Effector CD8-positive, alpha-beta T cell (primary cell): Measurements from ENCODE around the gene ADARB2.

Source experiments
- DNase-seq: peaks from one replicate; lab custom pipeline; 2025; lab: John Stamatoyannopoulos, UW

ADARB2 gene

GRCh38 chr10:1320739-1321320 is 416.5 kb downstream of the ADARB2 start:
- DNase-seq = no peak

GRCh38 chr10:1316809-1317143 is 420.5 kb downstream of the ADARB2 start:
- DNase-seq = no peak

- no peak for DNase-seq
Measured at GRCh38 chr10:1316121-1316808, 421.1 kb downstream of the ADARB2 start.

- DNase-seq = no peak
Measured at GRCh38 chr10:1315178-1315577, 422.1 kb downstream of the ADARB2 start.

GRCh38 chr10:1311726-1312125 is 425.6 kb downstream of the ADARB2 start:
- DNase-seq = no peak

GRCh38 chr10:1310271-1310789 is 427.0 kb downstream of the ADARB2 start:
- no peak for DNase-seq

- DNase-seq = no peak
Measured at GRCh38 chr10:1309617-1310270, 427.6 kb downstream of the ADARB2 start.

- no peak for DNase-seq
Measured at GRCh38 chr10:1308962-1309616, 428.2 kb downstream of the ADARB2 start.

GRCh38 chr10:1308173-1308961 is 429.0 kb downstream of the ADARB2 start:
- DNase-seq = no peak

GRCh38 chr10:1301143-1301542 is 436.2 kb downstream of the ADARB2 start:
- no peak for DNase-seq

- DNase-seq = no peak
Measured at GRCh38 chr10:1300218-1300617, 437.1 kb downstream of the ADARB2 start.

- DNase-seq = no peak
Measured at GRCh38 chr10:1299041-1299726, 438.1 kb downstream of the ADARB2 start.

GRCh38 chr10:1297566-1298301 is 439.6 kb downstream of the ADARB2 start:
- no peak for DNase-seq

- DNase-seq = no peak
Measured at GRCh38 chr10:1295756-1296480, 441.4 kb downstream of the ADARB2 start.

- no peak for DNase-seq
Measured at GRCh38 chr10:1294748-1295147, 442.6 kb downstream of the ADARB2 start.

- DNase-seq = no peak
Measured at GRCh38 chr10:1293636-1294435, 443.5 kb downstream of the ADARB2 start.

- no peak for DNase-seq
Measured at GRCh38 chr10:1293157-1293556, 444.2 kb downstream of the ADARB2 start.

GRCh38 chr10:1292611-1293031 is 444.7 kb downstream of the ADARB2 start:
- no peak for DNase-seq
